B cell (primary cell): ENCODE measurements around the gene AANAT. TPM values are rescaled to one million over a fixed set of nuclear protein-coding genes. Genes with fewer than 3 reads are reported as not detected.

Source experiments
- ATAC-seq: fragments of 200-7000 bp; cut with Tn5 transposase; one replicate; pipeline ENCODE4 v1.10.0; 2021; ENCODE audit warnings: low read depth, mild to moderate bottlenecking, moderate number of reproducible peaks, moderate library complexity
- CTCF ChIA-PET: fragments of 350-600 bp; sonication (Branson Sonifier 250); formaldehyde crosslinking; loops from one replicate; lab custom pipeline; 2021; ENCODE audit warnings: antibody characterized with exemption, inconsistent platforms; lab: Charles Lee
- POLR2A ChIA-PET: fragments of 350-600 bp; sonication (Branson Sonifier 250); formaldehyde crosslinking; loops from one replicate; lab custom pipeline; 2021; ENCODE audit warnings: antibody characterized with exemption; lab: Charles Lee
- DNase-seq: peaks from one replicate; pipeline ENCODE4 v3.0.0; 2013
- H2AFZ ChIP-seq: 2 replicates; pipeline ENCODE4 v1.6.1; 2012; ENCODE audit warnings: mild to moderate bottlenecking, low read depth, low read length; ENCODE audit not compliant: insufficient read depth, poor library complexity, severe bottlenecking
- H3K27ac ChIP-seq, 2 donors: 1 replicate in 1 of 2; 2 replicates in 1 of 2; pipeline ENCODE4 v1.5.1; 2012 to 2013; ENCODE audit warnings: low read length in 2 of 2, mild to moderate bottlenecking in 2 of 2, moderate library complexity in 1 of 2
- H3K27me3 ChIP-seq, 4 experiments: fragments of 200-600 bp in 1 of 4; sonication (generic) in 1 of 4; replicated peaks in 1 of 4; 1 replicate in 2 of 4; 2 replicates in 2 of 4; pipeline versions ENCODE4 v1.6.1 to v1.7.0; 2013 to 2016; ENCODE audit warnings: low read length in 3 of 4, mild to moderate bottlenecking in 2 of 4, mixed read lengths in 1 of 4, moderate library complexity in 1 of 4; ENCODE audit not compliant: insufficient read depth in 4 of 4, control insufficient read depth in 3 of 4; ENCODE audit errors: control extremely low read depth in 1 of 4
- H3K36me3 ChIP-seq, 2 experiments: replicated peaks in 1 of 2; 1 replicate in 1 of 2; 2 replicates in 1 of 2; pipeline versions ENCODE4 v1.6.1 to v1.7.1; 2013; ENCODE audit warnings: low read length in 1 of 2; ENCODE audit not compliant: insufficient read depth in 2 of 2, control insufficient read depth in 1 of 2; ENCODE audit errors: control extremely low read depth in 1 of 2, extremely low read depth in 1 of 2
- H3K4me1 ChIP-seq, 2 donors: fragments of 200-600 bp in 1 of 2; sonication (generic) in 1 of 2; 1 replicate in 1 of 2; 2 replicates in 1 of 2; pipeline versions ENCODE4 v1.5.1 to v1.6.1; 2013 to 2017; ENCODE audit warnings: low read length in 2 of 2; ENCODE audit not compliant: control insufficient read depth in 2 of 2, insufficient read depth in 2 of 2
- H3K4me2 ChIP-seq: replicated peaks from 2 replicates; pipeline ENCODE3; 2012; ENCODE audit warnings: mild to moderate bottlenecking, low read depth, low read length; ENCODE audit not compliant: poor library complexity, severe bottlenecking
- H3K4me3 ChIP-seq, 5 experiments: fragments of 200-600 bp in 1 of 5; sonication (generic) in 1 of 5; 1 replicate in 3 of 5; 2 replicates in 2 of 5; pipeline versions ENCODE4 v1.5.1 to v1.7.0; 2011 to 2016; ENCODE audit warnings: low read length in 4 of 5, mild to moderate bottlenecking in 4 of 5, low read depth in 2 of 5, control low read depth in 1 of 5, moderate library complexity in 1 of 5; ENCODE audit not compliant: insufficient read depth in 1 of 5; ENCODE audit errors: control extremely low read depth in 1 of 5, extremely low read depth in 1 of 5
- H3K79me2 ChIP-seq: fragments of 200-600 bp; sonication (generic); one replicate; pipeline ENCODE4 v1.6.0; 2016; ENCODE audit warnings: low read length; ENCODE audit not compliant: control insufficient read depth, insufficient read depth
- H3K9ac ChIP-seq: fragments of 200-600 bp; sonication (generic); 2 replicates; pipeline ENCODE4 v1.6.1; 2017; ENCODE audit warnings: mild to moderate bottlenecking, low read length, moderate library complexity
- H3K9me3 ChIP-seq, 3 donors: one replicate each; pipeline versions ENCODE4 v1.6.1 to v1.7.1; 2013; ENCODE audit warnings: low read length in 2 of 3; ENCODE audit not compliant: control insufficient read depth in 2 of 3, insufficient read depth in 1 of 3; ENCODE audit errors: control extremely low read depth in 1 of 3
- H4K20me1 ChIP-seq: 2 replicates; pipeline ENCODE4 v1.6.0; 2012; ENCODE audit warnings: mild to moderate bottlenecking, low read length; ENCODE audit not compliant: insufficient read depth, control insufficient read depth, poor library complexity, severe bottlenecking
- H3K27ac Mint-ChIP-seq: one replicate; pipeline ENCODE4 v1.8.0; 2021; ENCODE audit warnings: mixed read lengths
- H3K27me3 Mint-ChIP-seq: one replicate; pipeline ENCODE4 v1.8.0; 2021; ENCODE audit warnings: mixed read lengths
- H3K4me1 Mint-ChIP-seq: one replicate; pipeline ENCODE4 v1.8.0; 2021; ENCODE audit warnings: mixed read lengths
- H3K4me3 Mint-ChIP-seq: one replicate; pipeline ENCODE4 v1.8.0; 2021; ENCODE audit warnings: mixed read lengths
- H3K9me3 Mint-ChIP-seq: one replicate; pipeline ENCODE4 v1.8.0; 2022; ENCODE audit warnings: mixed read lengths; ENCODE audit not compliant: insufficient read depth
- CTCF ChIP-seq: fragments of 200-600 bp; IDR thresholded peaks from one replicate; pipeline ENCODE4 v1.8.0; 2022; ENCODE audit warnings: antibody characterized with exemption, mild to moderate bottlenecking
- EZH2 ChIP-seq: IDR thresholded peaks from 2 replicates; pipeline ENCODE4 v1.6.1; 2012; ENCODE audit warnings: borderline replicate concordance, low read depth, mild to moderate bottlenecking, moderate library complexity, low read length; ENCODE audit not compliant: insufficient read depth, poor library complexity, severe bottlenecking
- WGBS: methylation state at CpG from one replicate; pipeline ENCODE4 v1.1.5; 2013; ENCODE audit warnings: missing lambda C conversion rate; ENCODE audit not compliant: insufficient coverage; 5-methylcytosine and 5-hydroxymethylcytosine counted together
- intact Hi-C: fragments of 100-400 bp; cut with micrococcal nuclease; formaldehyde crosslinking; loops from one replicate; pipeline ENCODE4 v1.10.0; 2022
- polyA plus RNA-seq: library from polyadenylated mRNA; depleted of rRNA; stranded (reverse); fragments of >200 nt; gene quantifications from 2 replicates; pipeline ENCODE4 v1.2.3, GENCODE V29; 2012
- total RNA-seq, 2 donors: library from RNA; stranded (reverse); fragments of 120-200 nt in 1 of 2; gene quantifications; 1 replicate in 1 of 2; 2 replicates in 1 of 2; pipeline versions ENCODE4 v1.2.3 to v1.2.4, GENCODE V29; 2013 to 2022

The AANAT gene
- total and polyA plus RNA-seq, 2 donors (not counting 1 experiment from before 2014, with no cell fraction given) = 0.42 to 0.94 TPM

GRCh38 chr17:76479515-76480060 is 12.2 kb downstream of the AANAT start:
- Histone ChIP-seq H3K79me2 (peaks cover 33% of the 10 kb centered on the region), H4K20me1 (peaks cover 12% of the 10 kb centered on the region), H3K9ac (peak overlapping the region; percentile 49), H3K27me3 (no peaks in the 10 kb centered on the region), H3K4me2 (peak overlapping the region; percentile 74), H3K4me1 (peaks cover 49 to 71% of the 10 kb centered on the region in 2 donors), H3K4me3 (peak overlapping the region in 2 of 5 experiments; percentile 46 to 47), H3K9me3 (peaks cover 0 to 4% (median 0%) of the 10 kb centered on the region in 3 donors), H3K36me3 (peaks cover 0 to 53% of the 10 kb centered on the region in 2 experiments), H2AFZ (no peak overlapping the region), H3K27ac (peak overlapping the region; percentile 33 to 56)
- ChIA-PET CTCF (interaction anchor here (1.0 to 15.5 kb wide), 7 partner anchors 12 to 26 kb away, joined by 4 to 256 read pairs (median 5); partner anchors contain the start of genes AANAT and RHBDF2), POLR2A (interaction anchor here (0.5 to 23.6 kb wide), 5 partner anchors 12 to 42 kb away, joined by 4 to 478 read pairs (median 6); partner anchors contain the start of genes AANAT and RHBDF2)
- Mint-ChIP-seq H3K9me3 (no peaks in the 10 kb centered on the region), H3K4me3 (peak overlapping the region; percentile 68), H3K27ac (peak overlapping the region; percentile 81), H3K27me3 (no peaks in the 10 kb centered on the region), H3K4me1 (peaks cover 59% of the 10 kb centered on the region)
- ATAC-seq (no peak), DNase-seq (peak; percentile 54)
- TF ChIP-seq CTCF (no peak), EZH2 (no peak)
- WGBS = 84% methylated on average over 6 of the region's 14 CpGs
- intact Hi-C loops = no loop called here

GRCh38 chr17:76480632-76481031 is 13.2 kb downstream of the AANAT start:
- CTCF ChIA-PET = interaction anchor here (0.5 to 15.5 kb wide), 8 partner anchors 13 to 75 kb away, joined by 3 to 256 read pairs (median 5); partner anchors contain the start of genes AANAT and RHBDF2
- Histone ChIP-seq H3K9me3 (peaks cover 0 to 4% (median 0%) of the 10 kb centered on the region in 3 donors), H3K27ac (peak overlapping the region; percentile 91 to 96), H3K4me1 (peaks cover 58 to 81% of the 10 kb centered on the region in 2 donors), H2AFZ (no peak overlapping the region), H4K20me1 (peaks cover 9% of the 10 kb centered on the region), H3K36me3 (peaks cover 0 to 43% of the 10 kb centered on the region in 2 experiments), H3K4me3 (peak overlapping the region; percentile 15 to 70 (median 53)), H3K4me2 (peak overlapping the region; percentile 92), H3K9ac (peak overlapping the region; percentile 66), H3K27me3 (no peaks in the 10 kb centered on the region), H3K79me2 (peaks cover 43% of the 10 kb centered on the region)
- DNase-seq = peak; percentile 67
- Mint-ChIP-seq H3K27ac (peak overlapping the region; percentile 99), H3K27me3 (no peaks in the 10 kb centered on the region), H3K9me3 (no peaks in the 10 kb centered on the region), H3K4me1 (peaks cover 64% of the 10 kb centered on the region), H3K4me3 (peak overlapping the region; percentile 81)
- 19% methylated on average over 14 of the region's 15 CpGs for WGBS
- intact Hi-C loops = loop anchor here (1.0 kb wide), 1 partner anchor 35 kb away; no protein-coding TSS in a partner anchor
- POLR2A ChIA-PET = interaction anchor here (0.7 to 23.6 kb wide), 7 partner anchors 13 to 255 kb away, joined by 3 to 478 read pairs (median 4); partner anchors contain the start of genes AANAT, RHBDF2 and SPHK1
- ATAC-seq = peak; percentile 7
- TF ChIP-seq CTCF (no peak), EZH2 (no peak)
